Measurements from ENCODE around the gene WTAP.
"Not testable (repeated sequence)": the region's sequence is repeated elsewhere in the genome, so short reads cannot be mapped to it uniquely, and the experiment has no call there.

Gene WTAP

DNA sequence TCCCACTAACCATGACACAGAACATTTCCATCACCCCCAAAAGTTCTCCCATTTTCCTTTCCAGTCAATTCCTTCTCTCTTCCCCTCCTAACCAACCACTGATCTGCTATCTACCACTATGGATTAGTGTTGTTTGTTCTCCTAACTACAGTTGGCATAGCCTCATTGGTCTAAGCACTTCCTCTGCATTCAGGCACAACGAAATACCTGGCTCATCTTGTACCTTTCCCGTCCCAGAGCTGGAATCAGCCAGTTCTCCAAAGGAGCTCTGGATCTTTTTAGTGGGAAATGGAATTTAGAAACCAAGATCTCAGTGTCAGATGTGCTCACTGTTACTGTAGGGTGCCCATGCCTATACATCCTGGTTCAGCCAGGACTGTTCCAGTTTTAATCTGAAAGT, 4.0 kb upstream of the WTAP start:
- Histone ChIP-seq H2AFZ (no peak overlapping the region), H3K27ac (no peak overlapping the region), H3K79me2 (peaks cover 28% of the 10 kb centered on the region), H3K9me3 (ENCODE audit: control insufficient read depth, low read length) (no peaks in the 10 kb centered on the region), H3K9ac (no peak overlapping the region), H3K4me3 (ENCODE audit: low read depth, low read length) (no peak overlapping the region), H3K27me3 (ENCODE audit: control insufficient read depth, insufficient read depth, low read length) (no peaks in the 10 kb centered on the region), H3K4me1 (no peaks in the 10 kb centered on the region), H3K36me3 (ENCODE audit: control insufficient read depth, insufficient read depth, low read length) (no peaks in the 10 kb centered on the region), H3K4me2 (ENCODE audit: low read length) (no peak overlapping the region)
- TF ChIP-seq, protein P1, sequence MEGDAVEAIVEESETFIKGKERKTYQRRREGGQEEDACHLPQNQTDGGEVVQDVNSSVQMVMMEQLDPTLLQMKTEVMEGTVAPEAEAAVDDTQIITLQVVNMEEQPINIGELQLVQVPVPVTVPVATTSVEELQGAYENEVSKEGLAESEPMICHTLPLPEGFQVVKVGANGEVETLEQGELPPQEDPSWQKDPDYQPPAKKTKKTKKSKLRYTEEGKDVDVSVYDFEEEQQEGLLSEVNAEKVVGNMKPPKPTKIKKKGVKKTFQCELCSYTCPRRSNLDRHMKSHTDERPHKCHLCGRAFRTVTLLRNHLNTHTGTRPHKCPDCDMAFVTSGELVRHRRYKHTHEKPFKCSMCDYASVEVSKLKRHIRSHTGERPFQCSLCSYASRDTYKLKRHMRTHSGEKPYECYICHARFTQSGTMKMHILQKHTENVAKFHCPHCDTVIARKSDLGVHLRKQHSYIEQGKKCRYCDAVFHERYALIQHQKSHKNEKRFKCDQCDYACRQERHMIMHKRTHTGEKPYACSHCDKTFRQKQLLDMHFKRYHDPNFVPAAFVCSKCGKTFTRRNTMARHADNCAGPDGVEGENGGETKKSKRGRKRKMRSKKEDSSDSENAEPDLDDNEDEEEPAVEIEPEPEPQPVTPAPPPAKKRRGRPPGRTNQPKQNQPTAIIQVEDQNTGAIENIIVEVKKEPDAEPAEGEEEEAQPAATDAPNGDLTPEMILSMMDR (IDR thresholded peaks at IDR 0.05) = no peak

DNA sequence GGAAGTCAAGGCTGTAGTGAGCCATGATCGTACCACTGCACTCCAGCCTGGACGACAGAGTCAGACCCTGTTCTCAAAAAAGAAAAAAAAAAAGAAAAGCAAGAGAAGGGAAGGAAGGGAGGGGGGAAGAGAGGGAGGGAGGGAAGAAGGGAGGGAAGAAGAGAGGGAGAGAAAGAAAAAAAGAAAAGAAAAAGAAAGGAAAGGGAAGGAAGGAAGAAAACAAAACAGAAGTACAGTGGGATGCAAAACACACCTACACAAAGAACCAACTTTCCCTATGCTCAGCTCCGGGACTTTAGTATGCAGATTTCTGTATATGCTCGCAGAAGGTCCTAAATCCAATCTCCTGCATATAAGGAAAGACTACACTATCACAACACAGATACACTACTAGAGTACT, 2.5 kb upstream of the WTAP start:
- no peaks in the 10 kb centered on the region for H3K27me3 ChIP-seq (ENCODE audit: control insufficient read depth, insufficient read depth, low read length)
- no peak overlapping the region for H3K27ac ChIP-seq
- H3K4me3 ChIP-seq (ENCODE audit: low read depth, low read length) = no peak overlapping the region
- TF ChIP-seq, protein P1 (IDR thresholded peaks at IDR 0.05) = no peak
- no peak overlapping the region for H2AFZ ChIP-seq
- no peaks in the 10 kb centered on the region for H3K9me3 ChIP-seq (ENCODE audit: control insufficient read depth, low read length)
- no peak overlapping the region for H3K9ac ChIP-seq
- peaks cover 41% of the 10 kb centered on the region for H3K79me2 ChIP-seq
- H3K36me3 ChIP-seq (ENCODE audit: control insufficient read depth, insufficient read depth, low read length) = no peaks in the 10 kb centered on the region
- peaks cover 3% of the 10 kb centered on the region for H3K4me1 ChIP-seq
- no peak overlapping the region for H3K4me2 ChIP-seq (ENCODE audit: low read length)

GRCh38 chr6:159725208-159725607, 2.1 kb upstream of the WTAP start:
- not testable (repeated sequence) for H3K4me1 ChIP-seq; H3K9me3 ChIP-seq (ENCODE audit: control insufficient read depth, low read length); H3K4me2 ChIP-seq (ENCODE audit: low read length); H3K36me3 ChIP-seq (ENCODE audit: control insufficient read depth, insufficient read depth, low read length); H3K4me3 ChIP-seq (ENCODE audit: low read depth, low read length); H3K9ac ChIP-seq; H3K27ac ChIP-seq; H3K27me3 ChIP-seq (ENCODE audit: control insufficient read depth, insufficient read depth, low read length); H2AFZ ChIP-seq
- H3K79me2 ChIP-seq = peaks cover 43% of the 10 kb centered on the region

- Histone ChIP-seq H3K4me2 (ENCODE audit: low read length) (peak overlapping the region; percentile 79), H3K4me1 (peaks cover 8% of the 10 kb centered on the region), H3K9ac (peak overlapping the region; percentile 40), H3K4me3 (ENCODE audit: low read depth, low read length) (peak overlapping the region; percentile 91), H3K27me3 (ENCODE audit: control insufficient read depth, insufficient read depth, low read length) (no peaks in the 10 kb centered on the region), H3K27ac (peak overlapping the region; percentile 91), H2AFZ (peak overlapping the region; percentile 93), H3K9me3 (ENCODE audit: control insufficient read depth, low read length) (no peaks in the 10 kb centered on the region), H3K36me3 (ENCODE audit: control insufficient read depth, insufficient read depth, low read length) (no peaks in the 10 kb centered on the region), H3K79me2 (peaks cover 48% of the 10 kb centered on the region)
- TF ChIP-seq, protein P1 (IDR thresholded peaks at IDR 0.05) = no peak
Observed at GRCh38 chr6:159726255-159726917, 920 bp upstream of the WTAP start.

DNA sequence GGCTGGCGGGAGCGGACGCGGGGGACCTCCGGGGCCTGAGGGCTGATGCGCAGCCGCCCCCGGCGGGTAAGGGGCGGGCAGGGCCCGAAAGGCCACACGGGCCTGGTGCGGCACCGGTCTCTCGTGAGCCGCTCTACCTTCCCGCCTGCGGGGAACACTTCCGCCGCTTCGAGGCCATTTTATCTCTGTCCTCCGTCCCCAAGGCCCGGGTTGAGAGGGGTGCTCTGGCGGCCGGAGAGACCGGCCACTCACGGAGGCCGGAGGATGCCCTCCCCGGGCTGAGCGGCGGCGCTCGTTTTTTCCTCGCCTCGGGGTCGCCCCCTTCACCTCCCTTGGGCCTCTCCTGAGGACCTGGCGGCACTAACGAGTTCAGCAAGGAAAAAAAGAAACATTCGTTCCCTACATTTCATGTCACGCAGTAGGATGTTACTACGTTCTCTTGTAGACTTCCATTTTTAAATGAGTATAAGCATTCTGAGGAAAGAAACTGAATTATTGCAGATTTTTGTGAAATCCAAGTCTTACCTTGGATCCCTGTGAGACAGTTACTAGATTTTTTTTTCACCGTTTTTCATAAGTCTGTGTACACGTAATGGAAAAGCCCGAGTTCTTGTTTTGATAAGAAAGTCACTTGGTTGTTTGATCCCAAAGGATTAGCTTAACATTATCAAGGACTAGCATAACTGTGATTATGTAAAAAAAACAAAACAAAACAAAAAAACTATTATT, 575 bp downstream of the WTAP start:
- Histone ChIP-seq H3K4me1 (peaks cover 8% of the 10 kb centered on the region), H3K4me3 (ENCODE audit: low read depth, low read length) (peak overlapping the region; percentile 81)

More for the DNA sequence above, 575 bp downstream of the WTAP start:
- Histone ChIP-seq H3K9me3 (ENCODE audit: control insufficient read depth, low read length) (no peaks in the 10 kb centered on the region), H3K9ac (peak overlapping the region; percentile 92), H2AFZ (peak overlapping the region; percentile 69), H3K27me3 (ENCODE audit: control insufficient read depth, insufficient read depth, low read length) (no peaks in the 10 kb centered on the region), H3K79me2 (peaks cover 56% of the 10 kb centered on the region), H3K4me2 (ENCODE audit: low read length) (peak overlapping the region; percentile 72), H3K27ac (peak overlapping the region; percentile 94), H3K36me3 (ENCODE audit: control insufficient read depth, insufficient read depth, low read length) (no peaks in the 10 kb centered on the region)
- TF ChIP-seq, protein P1 (IDR thresholded peaks at IDR 0.05) = no peak

Data from parathyroid adenoma (tissue), 2 donors.